GM23338 (cell line): ENCODE results near the gene F2RL3. TPM values are rescaled to one million over a fixed set of nuclear protein-coding genes. Genes with fewer than 3 reads are reported as not detected.

Experiments used
- ATAC-seq: fragments of 200-7000 bp; cut with Tn5 transposase; 3 replicates; pipeline ENCODE4 v1.9.1; 2020
- DNase-seq: peaks from one replicate; pipeline ENCODE4 v3.0.0-alpha.2; 2015; ENCODE audit warnings: low spot score
- H2AFZ ChIP-seq: fragments of 200-600 bp; sonication (generic); 2 replicates; pipeline ENCODE4 v1.8.0; 2016; ENCODE audit warnings: antibody characterized with exemption, mild to moderate bottlenecking, moderate library complexity
- H3F3A ChIP-seq: fragments of 200-600 bp; sonication (generic); replicated peaks from 2 replicates; pipeline ENCODE4 v1.8.0; 2017; ENCODE audit warnings: antibody characterized with exemption, mixed run types, low read depth
- H3K27ac ChIP-seq: fragments of 200-600 bp; sonication (generic); 2 replicates; pipeline ENCODE4 v1.6.1; 2016; ENCODE audit warnings: low read depth
- H3K27me3 ChIP-seq: fragments of 200-600 bp; sonication (generic); 2 replicates; pipeline ENCODE4 v1.8.0; 2016; ENCODE audit warnings: mild to moderate bottlenecking, mixed run types, moderate library complexity; ENCODE audit not compliant: insufficient read depth
- H3K36me3 ChIP-seq: fragments of 200-600 bp; sonication (generic); 2 replicates; pipeline ENCODE4 v1.8.0; 2016; ENCODE audit warnings: mild to moderate bottlenecking; ENCODE audit not compliant: insufficient read depth
- H3K4me1 ChIP-seq: fragments of 200-600 bp; sonication (generic); 2 replicates; pipeline ENCODE4 v1.8.0; 2016; ENCODE audit warnings: mild to moderate bottlenecking, moderate library complexity; ENCODE audit not compliant: insufficient read depth
- H3K4me2 ChIP-seq: fragments of 200-600 bp; sonication (generic); 2 replicates; pipeline ENCODE4 v1.7.1; 2017; ENCODE audit warnings: mixed run types
- H3K4me3 ChIP-seq: fragments of 200-600 bp; sonication (generic); 2 replicates; pipeline ENCODE4 v1.6.1; 2016; ENCODE audit warnings: mixed run types
- H3K79me2 ChIP-seq: fragments of 200-600 bp; sonication (generic); replicated peaks from 2 replicates; pipeline ENCODE4 v1.8.0; 2017; ENCODE audit warnings: mild to moderate bottlenecking; ENCODE audit not compliant: insufficient read depth
- H3K9me2 ChIP-seq: fragments of 200-600 bp; sonication (generic); 2 replicates; pipeline ENCODE4 v1.8.0; 2017; ENCODE audit not compliant: insufficient read depth
- H4K20me1 ChIP-seq: fragments of 200-600 bp; sonication (generic); replicated peaks from 2 replicates; pipeline ENCODE4 v1.8.0; 2017; ENCODE audit warnings: mild to moderate bottlenecking; ENCODE audit not compliant: insufficient read depth
- H3K27ac Mint-ChIP-seq: 2 replicates; pipeline ENCODE4 v1.8.0; 2020; ENCODE audit warnings: inconsistent platforms, mild to moderate bottlenecking, moderate library complexity, mixed read lengths
- H3K27me3 Mint-ChIP-seq: 3 replicates; pipeline ENCODE4 v1.8.0; 2022; ENCODE audit warnings: low read depth, mild to moderate bottlenecking, moderate library complexity, mixed read lengths, inconsistent platforms; ENCODE audit not compliant: insufficient read depth, poor library complexity
- H3K36me3 Mint-ChIP-seq: 3 replicates; pipeline ENCODE4 v1.8.0; 2021; ENCODE audit warnings: low read depth, mild to moderate bottlenecking, inconsistent platforms, moderate library complexity, mixed read lengths
- H3K4me1 Mint-ChIP-seq: 3 replicates; pipeline ENCODE4 v1.8.0; 2020; ENCODE audit warnings: mild to moderate bottlenecking, inconsistent platforms, mixed read lengths
- H3K4me3 Mint-ChIP-seq: 3 replicates; pipeline ENCODE4 v1.8.0; 2021; ENCODE audit warnings: moderate library complexity, mild to moderate bottlenecking, inconsistent platforms, mixed read lengths
- H3K9me3 Mint-ChIP-seq: 3 replicates; pipeline ENCODE4 v1.8.0; 2020; ENCODE audit warnings: moderate library complexity, mild to moderate bottlenecking, inconsistent platforms, mixed read lengths
- EZH2phosphoT487 ChIP-seq: fragments of 200-600 bp; sonication (generic); IDR thresholded peaks from one replicate; pipeline ENCODE4 v1.8.1; 2018; ENCODE audit warnings: antibody characterized with exemption; ENCODE audit not compliant: unreplicated experiment
- JUNB ChIP-seq: IDR thresholded peaks from one replicate; pipeline ENCODE4 v1.6.1; 2016; ENCODE audit warnings: antibody characterized with exemption; ENCODE audit not compliant: unreplicated experiment
- NANOG ChIP-seq: IDR thresholded peaks from 2 replicates; pipeline ENCODE4 v1.6.1; 2016; ENCODE audit warnings: antibody characterized with exemption, borderline replicate concordance
- POLR2AphosphoS5 ChIP-seq: IDR thresholded peaks from 2 replicates; pipeline ENCODE4 v1.6.1; 2016; ENCODE audit warnings: antibody characterized with exemption, low read depth
- STAT1 ChIP-seq: IDR thresholded peaks from one replicate; pipeline ENCODE4 v1.6.1; 2016; ENCODE audit warnings: antibody characterized with exemption; ENCODE audit not compliant: unreplicated experiment
- ZNF114 ChIP-seq: fragments of 250-450 bp; sonication (Bioruptor Pico); IDR thresholded peaks from 2 replicates; pipeline ENCODE4 v1.5.0; 2020; ENCODE audit warnings: mild to moderate bottlenecking, moderate library complexity
- ZNF331 ChIP-seq: fragments of 250-450 bp; sonication (Bioruptor Pico); IDR thresholded peaks from 2 replicates; pipeline ENCODE4 v1.5.0; 2020; ENCODE audit warnings: low read depth, mild to moderate bottlenecking, moderate library complexity
- polyA plus RNA-seq: library from polyadenylated mRNA; unstranded; fragments of >200 nt; fragmentation: Nextera tagmentation; extraction: Ambion mirVana; gene quantifications from 2 replicates; pipeline ENCODE4 v1.2.1, GENCODE V29; 2016
- total RNA-seq: library from RNA; depleted of rRNA; stranded (reverse); fragments of >200 nt; shearing (Covaris generic); gene quantifications from 2 replicates; pipeline ENCODE4 v1.2.3, GENCODE V29; 2014
- TF ChIP-seq, protein P1 (sequence below): fragments of 250-450 bp; sonication (Bioruptor Pico); IDR thresholded peaks from 2 replicates; pipeline ENCODE4 v1.5.0; 2020; ENCODE audit warnings: mild to moderate bottlenecking, moderate library complexity
- TF ChIP-seq, protein P2 (sequence below): IDR thresholded peaks from one replicate; pipeline ENCODE4 v1.6.1; 2018; ENCODE audit warnings: antibody characterized with exemption; ENCODE audit not compliant: unreplicated experiment
- TF ChIP-seq, protein P3 (sequence below), 2 experiments: fragments of 200-600 bp in 1 of 2; sonication (generic) in 1 of 2; conservative IDR thresholded peaks; 2 replicates each; pipeline versions ENCODE4 v1.5.1 to v1.6.1; 2016 to 2017; ENCODE audit warnings: antibody characterized with exemption in 2 of 2, low read depth in 2 of 2, mild to moderate bottlenecking in 2 of 2, moderate library complexity in 1 of 2
- TF ChIP-seq, protein P4 (sequence below): IDR thresholded peaks from 2 replicates; pipeline ENCODE4 v1.6.1; 2016; ENCODE audit warnings: antibody characterized with exemption

Gene F2RL3
- total and polyA plus RNA-seq, 2 experiments from 2014 or later: not detected

DNA sequence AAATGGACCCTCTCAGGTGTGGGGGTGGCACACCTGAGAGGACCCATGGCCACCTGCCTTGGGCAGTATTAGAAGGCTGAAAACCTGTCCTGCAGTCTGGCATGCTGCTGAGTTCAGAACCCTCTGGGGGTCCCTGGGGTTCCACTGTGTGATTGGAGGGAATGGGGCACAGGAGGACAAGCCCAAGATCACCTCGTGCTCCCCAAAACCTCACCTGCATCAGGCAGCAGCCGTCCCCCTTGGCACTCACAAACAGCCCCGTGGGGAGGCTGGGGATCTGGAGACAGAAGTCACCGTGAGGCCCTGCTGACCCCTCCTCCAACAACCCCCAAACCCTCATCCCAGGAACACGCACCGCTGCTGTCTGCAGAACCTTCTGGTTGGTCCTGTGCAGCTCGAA, 14.5 kb downstream of the F2RL3 start (continued):
- TF ChIP-seq, protein P1, sequence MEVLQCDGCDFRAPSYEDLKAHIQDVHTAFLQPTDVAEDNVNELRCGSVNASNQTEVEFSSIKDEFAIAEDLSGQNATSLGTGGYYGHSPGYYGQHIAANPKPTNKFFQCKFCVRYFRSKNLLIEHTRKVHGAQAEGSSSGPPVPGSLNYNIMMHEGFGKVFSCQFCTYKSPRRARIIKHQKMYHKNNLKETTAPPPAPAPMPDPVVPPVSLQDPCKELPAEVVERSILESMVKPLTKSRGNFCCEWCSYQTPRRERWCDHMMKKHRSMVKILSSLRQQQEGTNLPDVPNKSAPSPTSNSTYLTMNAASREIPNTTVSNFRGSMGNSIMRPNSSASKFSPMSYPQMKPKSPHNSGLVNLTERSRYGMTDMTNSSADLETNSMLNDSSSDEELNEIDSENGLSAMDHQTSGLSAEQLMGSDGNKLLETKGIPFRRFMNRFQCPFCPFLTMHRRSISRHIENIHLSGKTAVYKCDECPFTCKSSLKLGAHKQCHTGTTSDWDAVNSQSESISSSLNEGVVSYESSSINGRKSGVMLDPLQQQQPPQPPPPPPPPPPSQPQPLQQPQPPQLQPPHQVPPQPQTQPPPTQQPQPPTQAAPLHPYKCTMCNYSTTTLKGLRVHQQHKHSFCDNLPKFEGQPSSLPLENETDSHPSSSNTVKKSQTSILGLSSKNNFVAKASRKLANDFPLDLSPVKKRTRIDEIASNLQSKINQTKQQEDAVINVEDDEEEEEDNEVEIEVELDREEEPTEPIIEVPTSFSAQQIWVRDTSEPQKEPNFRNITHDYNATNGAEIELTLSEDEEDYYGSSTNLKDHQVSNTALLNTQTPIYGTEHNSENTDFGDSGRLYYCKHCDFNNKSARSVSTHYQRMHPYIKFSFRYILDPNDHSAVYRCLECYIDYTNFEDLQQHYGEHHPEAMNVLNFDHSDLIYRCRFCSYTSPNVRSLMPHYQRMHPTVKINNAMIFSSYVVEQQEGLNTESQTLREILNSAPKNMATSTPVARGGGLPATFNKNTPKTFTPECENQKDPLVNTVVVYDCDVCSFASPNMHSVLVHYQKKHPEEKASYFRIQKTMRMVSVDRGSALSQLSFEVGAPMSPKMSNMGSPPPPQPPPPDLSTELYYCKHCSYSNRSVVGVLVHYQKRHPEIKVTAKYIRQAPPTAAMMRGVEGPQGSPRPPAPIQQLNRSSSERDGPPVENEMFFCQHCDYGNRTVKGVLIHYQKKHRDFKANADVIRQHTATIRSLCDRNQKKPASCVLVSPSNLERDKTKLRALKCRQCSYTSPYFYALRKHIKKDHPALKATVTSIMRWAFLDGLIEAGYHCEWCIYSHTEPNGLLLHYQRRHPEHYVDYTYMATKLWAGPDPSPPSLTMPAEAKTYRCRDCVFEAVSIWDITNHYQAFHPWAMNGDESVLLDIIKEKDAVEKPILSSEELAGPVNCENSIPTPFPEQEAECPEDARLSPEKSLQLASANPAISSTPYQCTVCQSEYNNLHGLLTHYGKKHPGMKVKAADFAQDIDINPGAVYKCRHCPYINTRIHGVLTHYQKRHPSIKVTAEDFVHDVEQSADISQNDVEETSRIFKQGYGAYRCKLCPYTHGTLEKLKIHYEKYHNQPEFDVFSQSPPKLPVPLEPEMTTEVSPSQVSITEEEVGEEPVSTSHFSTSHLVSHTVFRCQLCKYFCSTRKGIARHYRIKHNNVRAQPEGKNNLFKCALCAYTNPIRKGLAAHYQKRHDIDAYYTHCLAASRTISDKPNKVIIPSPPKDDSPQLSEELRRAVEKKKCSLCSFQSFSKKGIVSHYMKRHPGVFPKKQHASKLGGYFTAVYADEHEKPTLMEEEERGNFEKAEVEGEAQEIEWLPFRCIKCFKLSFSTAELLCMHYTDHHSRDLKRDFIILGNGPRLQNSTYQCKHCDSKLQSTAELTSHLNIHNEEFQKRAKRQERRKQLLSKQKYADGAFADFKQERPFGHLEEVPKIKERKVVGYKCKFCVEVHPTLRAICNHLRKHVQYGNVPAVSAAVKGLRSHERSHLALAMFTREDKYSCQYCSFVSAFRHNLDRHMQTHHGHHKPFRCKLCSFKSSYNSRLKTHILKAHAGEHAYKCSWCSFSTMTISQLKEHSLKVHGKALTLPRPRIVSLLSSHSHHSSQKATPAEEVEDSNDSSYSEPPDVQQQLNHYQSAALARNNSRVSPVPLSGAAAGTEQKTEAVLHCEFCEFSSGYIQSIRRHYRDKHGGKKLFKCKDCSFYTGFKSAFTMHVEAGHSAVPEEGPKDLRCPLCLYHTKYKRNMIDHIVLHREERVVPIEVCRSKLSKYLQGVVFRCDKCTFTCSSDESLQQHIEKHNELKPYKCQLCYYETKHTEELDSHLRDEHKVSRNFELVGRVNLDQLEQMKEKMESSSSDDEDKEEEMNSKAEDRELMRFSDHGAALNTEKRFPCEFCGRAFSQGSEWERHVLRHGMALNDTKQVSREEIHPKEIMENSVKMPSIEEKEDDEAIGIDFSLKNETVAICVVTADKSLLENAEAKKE: no peak
- no peak for TF ChIP-seq STAT1

DNA sequence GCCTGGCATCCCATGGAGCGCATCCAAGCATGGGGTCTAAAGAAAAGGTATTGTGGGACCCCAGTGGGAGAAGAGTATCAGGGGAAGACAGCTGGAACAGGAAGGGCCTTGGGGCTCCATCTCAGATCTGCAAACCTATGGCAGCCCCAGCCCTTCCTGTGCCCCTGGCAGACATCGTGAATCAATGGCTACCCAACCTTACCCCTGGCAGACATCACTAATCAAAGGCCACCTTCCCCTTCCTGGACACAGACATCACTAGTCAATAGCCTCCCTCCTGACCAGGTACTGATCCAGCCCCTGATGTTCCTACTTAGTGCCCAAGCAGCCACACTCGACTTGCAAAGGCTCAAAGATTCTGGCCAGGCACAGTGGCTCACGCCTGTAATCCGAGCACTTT, 15.8 kb downstream of the F2RL3 start:
- Histone ChIP-seq H3K4me1 (no peaks in the 10 kb centered on the region), H3K4me3 (no peak overlapping the region), H3K27ac (no peak overlapping the region), H3K79me2 (no peaks in the 10 kb centered on the region), H3K9me2 (no peaks in the 10 kb centered on the region), H2AFZ (no peak overlapping the region), H3F3A (no peaks in the 10 kb centered on the region), H3K4me2 (no peak overlapping the region), H3K36me3 (no peaks in the 10 kb centered on the region), H4K20me1 (no peaks in the 10 kb centered on the region), H3K27me3 (no peaks in the 10 kb centered on the region)
- ATAC-seq: no peak
- Mint-ChIP-seq H3K27ac (no peak overlapping the region), H3K9me3 (no peaks in the 10 kb centered on the region; the same call in 2 of the 3 replicates), H3K4me1 (peaks cover 2% of the 10 kb centered on the region; the same call in 1 of the 3 replicates), H3K4me3 (no peak overlapping the region), H3K27me3 (peaks cover 6% of the 10 kb centered on the region), H3K36me3 (no peaks in the 10 kb centered on the region)
- no peak for DNase-seq
- TF ChIP-seq, protein P2, sequence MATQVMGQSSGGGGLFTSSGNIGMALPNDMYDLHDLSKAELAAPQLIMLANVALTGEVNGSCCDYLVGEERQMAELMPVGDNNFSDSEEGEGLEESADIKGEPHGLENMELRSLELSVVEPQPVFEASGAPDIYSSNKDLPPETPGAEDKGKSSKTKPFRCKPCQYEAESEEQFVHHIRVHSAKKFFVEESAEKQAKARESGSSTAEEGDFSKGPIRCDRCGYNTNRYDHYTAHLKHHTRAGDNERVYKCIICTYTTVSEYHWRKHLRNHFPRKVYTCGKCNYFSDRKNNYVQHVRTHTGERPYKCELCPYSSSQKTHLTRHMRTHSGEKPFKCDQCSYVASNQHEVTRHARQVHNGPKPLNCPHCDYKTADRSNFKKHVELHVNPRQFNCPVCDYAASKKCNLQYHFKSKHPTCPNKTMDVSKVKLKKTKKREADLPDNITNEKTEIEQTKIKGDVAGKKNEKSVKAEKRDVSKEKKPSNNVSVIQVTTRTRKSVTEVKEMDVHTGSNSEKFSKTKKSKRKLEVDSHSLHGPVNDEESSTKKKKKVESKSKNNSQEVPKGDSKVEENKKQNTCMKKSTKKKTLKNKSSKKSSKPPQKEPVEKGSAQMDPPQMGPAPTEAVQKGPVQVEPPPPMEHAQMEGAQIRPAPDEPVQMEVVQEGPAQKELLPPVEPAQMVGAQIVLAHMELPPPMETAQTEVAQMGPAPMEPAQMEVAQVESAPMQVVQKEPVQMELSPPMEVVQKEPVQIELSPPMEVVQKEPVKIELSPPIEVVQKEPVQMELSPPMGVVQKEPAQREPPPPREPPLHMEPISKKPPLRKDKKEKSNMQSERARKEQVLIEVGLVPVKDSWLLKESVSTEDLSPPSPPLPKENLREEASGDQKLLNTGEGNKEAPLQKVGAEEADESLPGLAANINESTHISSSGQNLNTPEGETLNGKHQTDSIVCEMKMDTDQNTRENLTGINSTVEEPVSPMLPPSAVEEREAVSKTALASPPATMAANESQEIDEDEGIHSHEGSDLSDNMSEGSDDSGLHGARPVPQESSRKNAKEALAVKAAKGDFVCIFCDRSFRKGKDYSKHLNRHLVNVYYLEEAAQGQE: no peak
- TF ChIP-seq POLR2AphosphoS5: no peak
- no peak for TF ChIP-seq NANOG
- no peak for TF ChIP-seq ZNF331 (CRISPR knock-in tag)
- TF ChIP-seq, protein P3, sequence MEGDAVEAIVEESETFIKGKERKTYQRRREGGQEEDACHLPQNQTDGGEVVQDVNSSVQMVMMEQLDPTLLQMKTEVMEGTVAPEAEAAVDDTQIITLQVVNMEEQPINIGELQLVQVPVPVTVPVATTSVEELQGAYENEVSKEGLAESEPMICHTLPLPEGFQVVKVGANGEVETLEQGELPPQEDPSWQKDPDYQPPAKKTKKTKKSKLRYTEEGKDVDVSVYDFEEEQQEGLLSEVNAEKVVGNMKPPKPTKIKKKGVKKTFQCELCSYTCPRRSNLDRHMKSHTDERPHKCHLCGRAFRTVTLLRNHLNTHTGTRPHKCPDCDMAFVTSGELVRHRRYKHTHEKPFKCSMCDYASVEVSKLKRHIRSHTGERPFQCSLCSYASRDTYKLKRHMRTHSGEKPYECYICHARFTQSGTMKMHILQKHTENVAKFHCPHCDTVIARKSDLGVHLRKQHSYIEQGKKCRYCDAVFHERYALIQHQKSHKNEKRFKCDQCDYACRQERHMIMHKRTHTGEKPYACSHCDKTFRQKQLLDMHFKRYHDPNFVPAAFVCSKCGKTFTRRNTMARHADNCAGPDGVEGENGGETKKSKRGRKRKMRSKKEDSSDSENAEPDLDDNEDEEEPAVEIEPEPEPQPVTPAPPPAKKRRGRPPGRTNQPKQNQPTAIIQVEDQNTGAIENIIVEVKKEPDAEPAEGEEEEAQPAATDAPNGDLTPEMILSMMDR (conservative IDR thresholded peaks at IDR 0.05; ENCODE audit: low read depth in 2 of 2): no peak
- TF ChIP-seq JUNB: no peak
- no peak for TF ChIP-seq EZH2phosphoT487
- TF ChIP-seq, protein P4, sequence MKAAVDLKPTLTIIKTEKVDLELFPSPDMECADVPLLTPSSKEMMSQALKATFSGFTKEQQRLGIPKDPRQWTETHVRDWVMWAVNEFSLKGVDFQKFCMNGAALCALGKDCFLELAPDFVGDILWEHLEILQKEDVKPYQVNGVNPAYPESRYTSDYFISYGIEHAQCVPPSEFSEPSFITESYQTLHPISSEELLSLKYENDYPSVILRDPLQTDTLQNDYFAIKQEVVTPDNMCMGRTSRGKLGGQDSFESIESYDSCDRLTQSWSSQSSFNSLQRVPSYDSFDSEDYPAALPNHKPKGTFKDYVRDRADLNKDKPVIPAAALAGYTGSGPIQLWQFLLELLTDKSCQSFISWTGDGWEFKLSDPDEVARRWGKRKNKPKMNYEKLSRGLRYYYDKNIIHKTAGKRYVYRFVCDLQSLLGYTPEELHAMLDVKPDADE: no peak
- TF ChIP-seq STAT1: no peak
- no peak for TF ChIP-seq ZNF114 (CRISPR knock-in tag)
